Measurements from ENCODE around the gene E2F1. TPM values are rescaled to one million over a fixed set of nuclear protein-coding genes. Genes with fewer than 3 reads are reported as not detected.

The E2F1 gene
- total RNA-seq, 2 experiments from 2014 or later = 87.7 to 100 TPM

- CTCF ChIA-PET = interaction anchor here (0.9 to 4.6 kb wide), 3 partner anchors 11 to 213 kb away, joined by 3 to 106 read pairs (median 3); partner anchors contain the start of gene ZNF341
- no peak for DNase-seq
- Mint-ChIP-seq H3K27ac (peak overlapping the region; percentile 42), H3K4me1 (peaks cover 50% of the 10 kb centered on the region), H3K4me3 (no peak overlapping the region), H3K27me3 (no peaks in the 10 kb centered on the region), H3K36me3 (peaks cover 2% of the 10 kb centered on the region), H3K9me3 (ENCODE audit: low read depth) (no peaks in the 10 kb centered on the region)
- ATAC-seq = no peak
Measured at GRCh38 chr20:33670715-33671499, 15.3 kb downstream of the E2F1 start.

- DNase-seq (no peak), ATAC-seq (no peak)
- H3K9me3 Mint-ChIP-seq (ENCODE audit: low read depth) = no peaks in the 10 kb centered on the region
- no peaks in the 10 kb centered on the region for H3K27me3 Mint-ChIP-seq
- CTCF ChIA-PET = interaction anchor here (4.6 kb wide), 1 partner anchor 11 kb away, joined by 106 read pairs; no protein-coding TSS in a partner anchor
- H3K4me3 Mint-ChIP-seq = no peak overlapping the region
- H3K27ac Mint-ChIP-seq = peak overlapping the region; percentile 6
- H3K36me3 Mint-ChIP-seq = peaks cover 2% of the 10 kb centered on the region
- H3K4me1 Mint-ChIP-seq = peaks cover 50% of the 10 kb centered on the region
Measured at GRCh38 chr20:33669873-33670640, 16.1 kb downstream of the E2F1 start.

DNA sequence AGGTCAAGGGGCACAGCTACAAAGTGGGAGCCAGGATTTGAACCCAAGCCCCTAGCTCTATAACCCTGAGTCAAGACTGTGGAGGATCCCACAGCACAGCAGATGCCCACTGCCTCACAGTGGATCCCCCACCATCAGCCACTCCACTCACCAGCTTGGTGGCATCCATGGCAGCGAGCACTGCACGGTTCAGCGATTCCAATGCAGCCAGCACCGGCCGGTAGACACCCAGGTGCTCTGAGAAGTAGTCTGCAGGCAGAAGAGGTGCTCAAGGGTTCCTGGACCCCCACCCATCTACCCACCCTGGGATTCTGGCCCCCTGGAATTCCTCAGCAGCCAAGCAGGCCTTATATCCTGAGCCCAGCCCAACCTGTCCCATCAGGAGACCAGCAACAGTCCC is 17.0 kb downstream of the E2F1 start:
- H3K9me3 Mint-ChIP-seq (ENCODE audit: low read depth) = no peaks in the 10 kb centered on the region

GRCh38 chr20:33668466-33669155 is 17.6 kb downstream of the E2F1 start:
- CTCF ChIA-PET = interaction anchor here (0.6 to 7.5 kb wide), 36 partner anchors 13 to 1042 kb away, joined by 3 to 106 read pairs (median 4); partner anchors contain the start of genes CBFA2T2, CDK5RAP1, E2F1 and PXMP4
- no peak for ATAC-seq
- H3K27me3 Mint-ChIP-seq = no peaks in the 10 kb centered on the region
- no peaks in the 10 kb centered on the region for H3K9me3 Mint-ChIP-seq (ENCODE audit: low read depth)
- peak overlapping the region; percentile 68 for H3K27ac Mint-ChIP-seq
- H3K4me1 Mint-ChIP-seq = peaks cover 55% of the 10 kb centered on the region
- H3K36me3 Mint-ChIP-seq = peaks cover 2% of the 10 kb centered on the region
- H3K4me3 Mint-ChIP-seq = peak overlapping the region; percentile 89
- no peak for DNase-seq

More for the DNA sequence above, 17.0 kb downstream of the E2F1 start:
- CTCF ChIA-PET = interaction anchor here (1.0 to 7.5 kb wide), 9 partner anchors 12 to 223 kb away, joined by 3 to 106 read pairs (median 20); partner anchors contain the start of gene E2F1
- Mint-ChIP-seq H3K27me3 (no peaks in the 10 kb centered on the region), H3K4me1 (peaks cover 55% of the 10 kb centered on the region), H3K27ac (no peak overlapping the region), H3K36me3 (peaks cover 2% of the 10 kb centered on the region), H3K4me3 (no peak overlapping the region)
- ATAC-seq = no peak
- no peak for DNase-seq

DNA sequence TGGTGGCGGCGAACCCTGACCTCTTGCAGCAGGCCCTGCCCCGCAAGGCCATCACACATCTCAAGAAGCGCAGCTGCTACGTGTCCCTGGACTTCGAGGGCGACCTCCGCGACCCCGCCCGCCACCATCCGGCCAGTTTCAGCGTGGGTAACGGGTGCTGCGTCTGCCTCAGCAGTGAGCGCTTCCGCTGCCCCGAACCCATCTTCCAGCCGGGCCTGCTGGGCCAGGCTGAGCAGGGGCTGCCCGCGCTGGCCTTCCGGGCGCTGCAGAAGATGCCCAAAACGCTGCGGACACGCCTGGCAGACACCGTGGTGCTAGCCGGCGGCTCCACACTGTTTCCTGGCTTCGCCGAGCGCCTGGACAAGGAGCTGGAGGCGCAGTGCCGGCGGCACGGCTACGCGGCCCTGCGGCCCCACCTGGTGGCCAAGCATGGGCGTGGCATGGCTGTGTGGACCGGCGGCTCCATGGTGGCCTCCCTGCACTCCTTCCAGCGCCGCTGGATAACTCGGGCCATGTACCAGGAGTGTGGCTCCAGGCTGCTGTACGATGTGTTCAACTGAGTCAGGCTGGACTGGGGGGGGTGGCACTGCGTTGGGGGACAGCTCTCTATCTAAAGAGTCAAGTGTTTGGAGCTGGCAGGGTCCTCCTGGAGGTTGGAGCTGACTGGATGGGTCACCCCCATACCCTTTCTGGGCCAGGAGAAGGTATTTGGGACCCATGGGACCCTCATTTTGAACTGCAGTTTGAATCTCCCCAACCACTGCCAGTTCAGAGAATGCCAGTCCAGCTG is 18.3 kb downstream of the E2F1 start:
- Mint-ChIP-seq H3K4me1 (peaks cover 51% of the 10 kb centered on the region), H3K27ac (peak overlapping the region; percentile 84), H3K4me3 (peak overlapping the region; percentile 89), H3K27me3 (no peaks in the 10 kb centered on the region), H3K36me3 (peaks cover 2% of the 10 kb centered on the region), H3K9me3 (ENCODE audit: low read depth) (no peaks in the 10 kb centered on the region)
- ATAC-seq (peak; percentile 60), DNase-seq (peak; percentile 87)
- CTCF ChIA-PET = interaction anchor here (0.6 to 7.5 kb wide), 39 partner anchors 8 to 1043 kb away, joined by 3 to 106 read pairs (median 4); partner anchors contain the start of genes CBFA2T2, CDK5RAP1, E2F1 and PXMP4

- H3K27me3 Mint-ChIP-seq = no peaks in the 10 kb centered on the region
- peaks cover 2% of the 10 kb centered on the region for H3K36me3 Mint-ChIP-seq
- peaks cover 50% of the 10 kb centered on the region for H3K4me1 Mint-ChIP-seq
- CTCF ChIA-PET = interaction anchor here (0.9 to 7.5 kb wide), 29 partner anchors 8 to 421 kb away, joined by 3 to 106 read pairs (median 6); partner anchors contain the start of genes CBFA2T2, CDK5RAP1, E2F1 and PXMP4
- peak overlapping the region; percentile 84 for H3K27ac Mint-ChIP-seq
- ATAC-seq = peak; percentile 16
- peak; percentile 71 for DNase-seq
- peak overlapping the region; percentile 89 for H3K4me3 Mint-ChIP-seq
- no peaks in the 10 kb centered on the region for H3K9me3 Mint-ChIP-seq (ENCODE audit: low read depth)
Measured at GRCh38 chr20:33667245-33667675, 18.9 kb downstream of the E2F1 start.

GRCh38 chr20:33666293-33667244 is 19.6 kb downstream of the E2F1 start, which contains the start of gene ACTL10:
Gene ACTL10 (plus strand): TSS chr20:33666943. CDS start chr20:33667498, 555 bp downstream.
- CTCF ChIA-PET = interaction anchor here (0.6 to 7.5 kb wide), 22 partner anchors 9 to 1245 kb away, joined by 3 to 106 read pairs (median 10); partner anchors contain the start of genes CBFA2T2, E2F1, PXMP4 and SNTA1
- peak within 1 kb of the TSS; percentile 89 for H3K4me3 Mint-ChIP-seq
- no peaks in the 10 kb centered on the region for H3K9me3 Mint-ChIP-seq (ENCODE audit: low read depth)
- ATAC-seq (peak; percentile 68), DNase-seq (peak; percentile 94)
- no peaks in the 10 kb centered on the region for H3K27me3 Mint-ChIP-seq
- H3K36me3 Mint-ChIP-seq = peaks cover 2% of the 10 kb centered on the region
- peak within 1 kb of the TSS; percentile 92 for H3K27ac Mint-ChIP-seq
- peaks cover 45% of the 10 kb centered on the region for H3K4me1 Mint-ChIP-seq

- Mint-ChIP-seq H3K4me1 (peaks cover 44% of the 10 kb centered on the region), H3K27ac (peak overlapping the region; percentile 84), H3K36me3 (no peaks in the 10 kb centered on the region), H3K9me3 (ENCODE audit: low read depth) (no peaks in the 10 kb centered on the region), H3K27me3 (no peaks in the 10 kb centered on the region), H3K4me3 (peak overlapping the region; percentile 76)
- CTCF ChIA-PET = interaction anchor here (0.7 to 7.5 kb wide), 8 partner anchors 10 to 220 kb away, joined by 3 to 67 read pairs (median 6); partner anchors contain the start of genes CBFA2T2, SNTA1 and ZNF341
- ATAC-seq = no peak
- no peak for DNase-seq
Measured at GRCh38 chr20:33664762-33665144, 21.4 kb downstream of the E2F1 start.

DNA sequence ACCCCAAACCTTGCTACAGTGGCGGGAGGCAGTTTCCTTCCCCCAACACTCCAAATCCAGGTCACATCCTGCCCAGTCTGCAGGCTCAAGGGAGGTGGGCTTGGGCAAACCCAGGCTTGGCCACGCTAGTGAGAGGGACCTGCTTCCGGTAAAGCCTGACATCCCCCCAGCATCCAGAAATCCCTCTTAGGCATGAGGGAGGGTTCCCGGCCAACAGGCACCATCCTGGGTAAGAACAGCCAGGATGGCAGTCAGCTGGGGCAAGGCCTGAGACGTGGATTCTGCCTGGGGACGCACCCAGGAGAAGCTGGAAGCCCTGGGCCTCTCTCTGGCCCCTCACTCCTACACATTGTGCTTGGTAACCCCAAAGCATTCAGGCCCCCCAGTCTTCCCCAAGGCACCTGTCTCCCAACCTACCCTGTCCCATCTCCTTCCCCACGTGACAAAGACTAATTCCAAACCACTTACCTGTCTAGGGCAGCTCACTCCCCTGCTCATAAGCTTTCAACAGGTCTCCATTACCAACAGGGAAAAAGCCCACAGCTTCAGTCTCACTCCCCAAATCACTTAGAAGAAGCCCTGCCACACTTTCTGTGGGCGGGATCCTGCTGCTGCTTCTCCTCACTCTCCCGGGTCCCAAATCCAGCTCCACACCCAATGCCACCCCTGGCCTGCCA is 22.0 kb downstream of the E2F1 start:
- Mint-ChIP-seq H3K4me3 (peak overlapping the region; percentile 76), H3K9me3 (ENCODE audit: low read depth) (no peaks in the 10 kb centered on the region), H3K36me3 (no peaks in the 10 kb centered on the region), H3K27ac (peak overlapping the region; percentile 84), H3K4me1 (peaks cover 44% of the 10 kb centered on the region), H3K27me3 (no peaks in the 10 kb centered on the region)
- CTCF ChIA-PET = interaction anchor here (0.7 to 7.5 kb wide), 9 partner anchors 9 to 220 kb away, joined by 3 to 67 read pairs (median 7); partner anchors contain the start of genes CBFA2T2, SNTA1 and ZNF341
- no peak for DNase-seq
- no peak for ATAC-seq

GRCh38 chr20:33663161-33664084 is 22.8 kb downstream of the E2F1 start:
- Mint-ChIP-seq H3K4me3 (peak overlapping the region; percentile 76), H3K36me3 (no peaks in the 10 kb centered on the region), H3K9me3 (ENCODE audit: low read depth) (no peaks in the 10 kb centered on the region), H3K27ac (peak overlapping the region; percentile 84), H3K27me3 (no peaks in the 10 kb centered on the region), H3K4me1 (peaks cover 38% of the 10 kb centered on the region)
- CTCF ChIA-PET = interaction anchor here (0.9 to 7.5 kb wide), 9 partner anchors 8 to 261 kb away, joined by 3 to 67 read pairs (median 6); partner anchors contain the start of genes CBFA2T2 and ZNF341
- DNase-seq = peak; percentile 90
- peak; percentile 70 for ATAC-seq

Measured in activated CD8-positive, alpha-beta memory T cell treated with anti-CD3 and anti-CD28 coated beads, Interleukin-2, amount 10 ng/mL, durations not matched to agents 7 days and 5 days (primary cell).